ENCODE results near the gene S100A2.
"Not testable (repeated sequence)": the region's sequence is repeated elsewhere in the genome, so short reads cannot be mapped to it uniquely, and the experiment has no call there.

Gene S100A2

GRCh38 chr1:153562021-153562420, 3.6 kb downstream of the S100A2 start:
- DNase-seq: not testable (repeated sequence)

GRCh38 chr1:153561466-153561985, 4.1 kb downstream of the S100A2 start:
- DNase-seq: no peak

GRCh38 chr1:153560771-153561465, 4.7 kb downstream of the S100A2 start:
- DNase-seq: no peak

- no peak for DNase-seq
Measured at GRCh38 chr1:153560241-153560640, 5.4 kb downstream of the S100A2 start.

GRCh38 chr1:153557877-153558276, 7.8 kb downstream of the S100A2 start:
- no peak for DNase-seq

DNA sequence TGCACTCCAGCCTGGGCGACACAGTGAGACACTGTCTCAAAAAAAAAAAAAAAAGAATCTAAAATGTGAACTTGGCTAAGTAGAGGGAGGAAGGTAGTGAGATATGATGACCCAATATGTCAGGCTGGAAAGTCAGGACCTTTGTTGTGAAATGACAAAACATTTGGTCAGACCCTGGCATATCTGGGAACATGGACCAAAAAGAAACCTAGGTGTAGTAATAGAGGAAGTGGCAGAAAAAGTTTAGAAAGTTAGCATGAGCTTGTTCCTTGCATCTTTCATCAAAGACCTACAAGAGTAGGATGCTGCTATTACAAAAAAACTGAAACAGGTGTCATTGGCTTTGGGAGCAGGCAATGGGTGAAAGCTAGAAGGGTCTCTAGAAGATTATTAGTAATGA, 9.3 kb downstream of the S100A2 start:
- DNase-seq: no peak

GRCh38 chr1:153553830-153554541, 11.7 kb downstream of the S100A2 start:
- DNase-seq: no peak

DNA sequence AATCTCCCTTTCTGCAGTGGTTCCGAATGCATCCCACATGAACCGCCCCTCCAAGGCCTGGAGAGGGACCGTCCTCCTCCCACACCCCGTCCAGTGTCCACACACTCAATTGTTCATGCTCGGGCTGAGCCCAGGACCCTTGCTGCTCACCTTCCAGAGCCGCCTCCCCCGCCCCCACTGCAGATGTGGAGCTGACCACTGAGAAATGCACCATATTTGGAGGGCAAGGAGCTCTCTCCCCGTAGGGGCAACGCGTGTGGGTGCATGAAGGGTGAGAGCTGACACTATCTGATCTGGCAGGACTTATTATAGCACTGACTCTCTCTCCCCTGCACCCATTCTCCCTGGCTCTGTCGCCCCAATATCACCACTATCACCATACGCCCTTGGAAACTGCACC, 12.5 kb downstream of the S100A2 start:
- no peak for DNase-seq

GRCh38 chr1:153552335-153552734, 13.3 kb downstream of the S100A2 start:
- DNase-seq: no peak

DNA sequence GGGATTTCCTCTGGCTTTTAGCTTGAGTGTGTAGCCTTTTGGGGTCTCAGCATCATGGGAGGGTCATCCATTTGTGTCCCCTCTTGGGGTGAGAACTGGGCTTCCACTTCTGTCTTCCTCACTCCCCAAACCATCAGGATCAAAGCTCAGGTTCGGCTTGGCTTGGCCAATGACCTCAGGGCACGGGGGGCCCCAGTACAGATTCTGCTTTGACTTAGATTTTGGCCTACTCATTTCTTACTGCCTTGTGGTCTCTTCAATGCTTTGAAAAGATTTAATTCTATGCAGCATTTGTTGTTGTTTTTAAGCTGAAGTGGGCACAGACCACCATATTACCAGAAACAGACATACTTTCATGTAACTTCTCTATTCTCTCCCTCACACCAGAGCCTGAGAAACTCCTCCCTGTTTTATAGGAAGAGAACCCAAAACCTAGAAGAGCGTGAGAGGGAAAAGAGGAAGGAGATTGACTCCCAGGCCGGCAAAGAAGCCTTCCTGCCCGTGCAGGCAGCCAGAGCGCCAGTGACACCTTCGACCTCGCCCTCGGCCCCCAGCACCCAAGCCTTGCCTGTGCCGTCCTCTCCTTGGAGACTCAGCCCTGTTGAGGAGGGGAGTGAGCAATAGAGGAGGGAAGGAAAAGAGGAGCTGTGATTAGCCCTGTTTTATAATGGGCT, 14.7 kb downstream of the S100A2 start:
- DNase-seq: no peak

DNA sequence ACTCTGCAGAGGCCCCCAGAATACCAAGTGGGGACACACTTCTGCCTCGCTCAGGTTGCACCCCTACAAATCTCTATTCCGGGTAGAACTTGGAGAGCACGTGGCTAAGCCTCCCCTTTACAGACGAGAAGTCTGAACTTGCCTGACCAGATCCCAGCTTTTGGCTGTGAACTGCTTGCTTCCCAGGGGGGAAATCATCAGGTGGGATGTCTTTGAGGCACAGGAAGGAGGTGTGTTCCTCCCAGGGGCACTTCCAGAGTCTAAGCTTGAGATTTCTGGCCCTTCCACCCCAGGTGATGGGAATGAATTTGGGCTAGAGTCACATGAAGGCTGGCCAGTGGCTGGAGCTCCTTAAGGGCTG, 15.3 kb downstream of the S100A2 start:
- DNase-seq: no peak

GRCh38 chr1:153549741-153550397, 15.8 kb downstream of the S100A2 start:
- no peak for DNase-seq

DNA sequence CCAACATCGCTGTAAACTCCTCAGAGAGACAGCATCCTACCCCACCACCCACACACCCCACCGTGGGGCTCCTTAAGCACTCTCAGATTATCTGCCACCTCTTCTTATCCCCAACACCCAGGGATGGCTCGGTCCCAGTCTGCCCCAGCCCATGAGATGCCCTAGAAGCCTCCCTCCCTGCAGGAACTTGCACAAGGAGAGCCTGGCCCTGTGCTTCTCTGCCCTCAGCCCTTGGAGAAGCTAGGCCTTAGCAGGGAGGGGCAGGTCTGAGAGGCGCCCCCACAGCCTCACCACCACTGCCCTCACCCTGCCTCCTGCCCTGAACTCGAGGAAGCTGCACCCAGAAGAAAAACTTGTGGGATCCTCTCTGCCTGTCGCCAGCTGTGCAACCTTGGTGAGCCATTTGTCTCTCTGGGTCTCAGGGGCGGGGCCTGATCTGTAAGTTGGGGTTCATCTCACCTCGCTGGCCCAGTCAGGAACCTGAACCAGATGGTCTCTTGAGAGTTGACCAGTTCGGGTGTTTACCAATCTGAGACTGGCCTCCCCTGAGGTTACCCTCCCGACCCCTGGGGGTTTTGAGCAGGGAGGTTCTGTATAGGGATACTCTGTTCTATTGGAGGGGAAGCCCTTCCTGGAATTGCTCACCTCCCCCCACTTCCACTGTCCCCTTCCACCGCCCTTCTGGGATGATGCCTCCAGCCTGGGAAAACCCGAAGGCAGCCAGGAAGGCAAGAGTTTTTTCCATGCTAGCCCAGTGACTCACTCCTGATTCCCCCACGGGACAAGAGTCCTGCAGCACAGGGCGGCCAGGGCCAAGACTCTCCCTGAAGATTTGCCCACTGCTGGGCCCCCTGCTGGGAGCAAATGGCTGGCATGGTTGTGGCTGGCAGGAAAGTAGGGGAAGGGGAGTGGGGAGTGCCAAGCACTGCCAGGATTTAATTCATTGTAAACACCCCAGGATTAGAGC, 16.6 kb downstream of the S100A2 start, which contains the start of gene S100A3:
TSS of gene S100A3 (minus strand) at position 537 of the 967 bp plus-strand sequence. CDS start 773 bp downstream, outside the sequence.
- no peak for DNase-seq

- no peak for DNase-seq
Measured at GRCh38 chr1:153547560-153548551, 17.8 kb downstream of the S100A2 start.

GRCh38 chr1:153546796-153547559, 18.7 kb downstream of the S100A2 start:
- no peak for DNase-seq

- no peak for DNase-seq
Measured at GRCh38 chr1:153546371-153546770, 19.3 kb downstream of the S100A2 start.

- peak; percentile 98 to 99 for DNase-seq
Measured at GRCh38 chr1:153545067-153546055, 20.3 kb downstream of the S100A2 start, which contains the start of gene S100A4. S100A4 (minus strand) TSS chr1:153545806; CDS start chr1:153544794, 1,012 bp downstream.

GRCh38 chr1:153544453-153545066, 21.1 kb downstream of the S100A2 start:
- no peak for DNase-seq
